ENCODE data around the gene CCDC146. TPM values are rescaled to one million over a fixed set of nuclear protein-coding genes. Genes with fewer than 3 reads are reported as not detected.

The CCDC146 gene
- total RNA-seq, 1 donor from 2014 or later = 3.2 TPM

DNA sequence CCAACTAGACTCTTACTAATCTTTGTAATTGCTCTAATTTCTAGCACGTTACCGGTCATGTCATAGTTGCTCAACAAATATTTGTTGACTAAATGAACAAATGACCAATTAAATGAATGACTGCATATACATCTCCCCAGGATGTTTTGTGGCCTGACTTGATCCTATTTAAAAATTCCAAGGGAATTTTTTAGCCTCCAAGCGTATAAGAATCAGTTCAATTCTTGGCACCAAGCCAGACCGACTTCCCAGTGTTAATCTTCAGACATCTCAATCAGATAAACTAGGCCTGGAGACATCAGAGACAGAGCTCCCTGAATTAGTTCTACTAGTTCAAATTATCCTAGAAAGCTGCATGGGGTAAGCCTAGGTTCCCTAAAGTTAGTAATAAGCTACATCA is 197.7 kb downstream of the CCDC146 start:
- H3K27ac Mint-ChIP-seq (ENCODE audit: unreplicated experiment) = no peak overlapping the region
- TF ChIP-seq, protein P1, sequence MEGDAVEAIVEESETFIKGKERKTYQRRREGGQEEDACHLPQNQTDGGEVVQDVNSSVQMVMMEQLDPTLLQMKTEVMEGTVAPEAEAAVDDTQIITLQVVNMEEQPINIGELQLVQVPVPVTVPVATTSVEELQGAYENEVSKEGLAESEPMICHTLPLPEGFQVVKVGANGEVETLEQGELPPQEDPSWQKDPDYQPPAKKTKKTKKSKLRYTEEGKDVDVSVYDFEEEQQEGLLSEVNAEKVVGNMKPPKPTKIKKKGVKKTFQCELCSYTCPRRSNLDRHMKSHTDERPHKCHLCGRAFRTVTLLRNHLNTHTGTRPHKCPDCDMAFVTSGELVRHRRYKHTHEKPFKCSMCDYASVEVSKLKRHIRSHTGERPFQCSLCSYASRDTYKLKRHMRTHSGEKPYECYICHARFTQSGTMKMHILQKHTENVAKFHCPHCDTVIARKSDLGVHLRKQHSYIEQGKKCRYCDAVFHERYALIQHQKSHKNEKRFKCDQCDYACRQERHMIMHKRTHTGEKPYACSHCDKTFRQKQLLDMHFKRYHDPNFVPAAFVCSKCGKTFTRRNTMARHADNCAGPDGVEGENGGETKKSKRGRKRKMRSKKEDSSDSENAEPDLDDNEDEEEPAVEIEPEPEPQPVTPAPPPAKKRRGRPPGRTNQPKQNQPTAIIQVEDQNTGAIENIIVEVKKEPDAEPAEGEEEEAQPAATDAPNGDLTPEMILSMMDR (conservative IDR thresholded peaks at IDR 0.05) = no peak
- peaks cover 11% of the 10 kb centered on the region for H3K4me1 Mint-ChIP-seq
- H3K4me3 Mint-ChIP-seq = no peak overlapping the region
- peaks cover 2% of the 10 kb centered on the region for H3K36me3 Mint-ChIP-seq (ENCODE audit: low read depth)
- DNase-seq (ENCODE audit: low read depth, low spot score) = no peak
- no peaks in the 10 kb centered on the region for H3K27me3 Mint-ChIP-seq (ENCODE audit: low read depth)
- H3K9me3 Mint-ChIP-seq = peaks cover 2% of the 10 kb centered on the region

DNA sequence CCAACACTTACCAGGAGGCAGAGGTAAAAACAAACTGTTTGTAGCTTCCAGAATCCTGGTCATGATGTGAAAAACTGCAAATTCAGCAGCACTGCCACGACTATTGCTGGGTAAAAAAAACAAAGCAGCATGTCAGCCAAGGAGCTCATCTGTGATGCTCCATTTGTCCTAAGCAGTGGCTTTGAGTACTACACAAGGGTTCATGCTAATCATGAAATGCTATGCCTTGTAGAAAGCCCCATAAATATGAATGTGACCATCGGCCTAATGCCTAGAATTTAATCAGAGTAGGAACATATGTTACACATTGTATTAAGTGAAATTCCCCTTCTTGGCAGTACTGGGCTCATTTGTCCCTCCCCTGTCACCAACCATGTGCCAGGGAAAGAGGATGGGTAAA is 198.3 kb downstream of the CCDC146 start:
- Mint-ChIP-seq H3K9me3 (peaks cover 2% of the 10 kb centered on the region), H3K27me3 (ENCODE audit: low read depth) (no peaks in the 10 kb centered on the region), H3K4me3 (no peak overlapping the region), H3K4me1 (peaks cover 11% of the 10 kb centered on the region), H3K36me3 (ENCODE audit: low read depth) (peaks cover 2% of the 10 kb centered on the region), H3K27ac (ENCODE audit: unreplicated experiment) (peak overlapping the region; percentile 59)
- no peak for DNase-seq (ENCODE audit: low read depth, low spot score)
- TF ChIP-seq, protein P1 (conservative IDR thresholded peaks at IDR 0.05) = no peak

DNA sequence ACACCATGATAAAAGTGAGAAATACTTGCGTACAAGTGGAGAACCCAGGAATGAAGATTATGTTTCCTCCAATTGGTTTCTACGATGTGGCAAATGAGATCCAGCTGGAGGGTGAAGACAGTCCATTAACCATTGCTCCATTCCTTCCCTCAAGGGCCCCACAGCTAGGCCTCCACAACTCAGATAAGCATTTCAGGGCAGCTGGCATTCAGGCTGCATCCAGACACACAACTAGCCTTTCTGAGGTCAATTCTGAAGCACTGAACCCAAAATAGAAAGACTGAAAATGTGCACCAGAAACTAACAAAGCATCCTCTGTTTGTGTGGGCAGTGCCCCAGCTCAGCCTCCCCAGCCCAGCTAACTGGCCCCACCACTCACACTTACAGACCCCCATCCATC is 198.9 kb downstream of the CCDC146 start:
- no peak for DNase-seq (ENCODE audit: low read depth, low spot score)
- peaks cover 2% of the 10 kb centered on the region for H3K36me3 Mint-ChIP-seq (ENCODE audit: low read depth)
- no peaks in the 10 kb centered on the region for H3K27me3 Mint-ChIP-seq (ENCODE audit: low read depth)
- TF ChIP-seq, protein P1 (conservative IDR thresholded peaks at IDR 0.05) = no peak
- no peak overlapping the region for H3K4me3 Mint-ChIP-seq
- peaks cover 11% of the 10 kb centered on the region for H3K4me1 Mint-ChIP-seq
- no peak overlapping the region for H3K27ac Mint-ChIP-seq (ENCODE audit: unreplicated experiment)
- H3K9me3 Mint-ChIP-seq = peaks cover 2% of the 10 kb centered on the region

DNA sequence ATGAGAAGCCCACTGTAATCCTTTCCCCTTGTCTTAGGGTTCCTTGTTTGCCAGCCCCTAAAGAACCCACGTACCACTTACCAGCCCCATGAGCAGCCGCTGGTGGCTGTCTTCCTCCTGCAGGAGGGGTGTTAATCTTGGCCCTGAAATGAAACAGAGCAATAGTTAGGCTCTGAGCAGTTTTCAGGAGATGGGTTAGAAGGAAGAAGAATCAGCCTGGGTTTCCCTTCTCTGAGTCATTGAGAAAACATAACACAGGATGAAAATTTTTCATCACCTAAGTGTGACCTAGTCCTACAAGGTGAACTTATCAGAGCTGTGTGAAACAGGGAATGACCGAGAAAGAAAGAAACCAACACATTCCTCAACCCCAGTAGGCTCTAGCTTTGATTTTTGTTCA is 203.7 kb downstream of the CCDC146 start:
- DNase-seq (ENCODE audit: low read depth, low spot score) = no peak
- no peak overlapping the region for H3K4me3 Mint-ChIP-seq
- no peaks in the 10 kb centered on the region for H3K27me3 Mint-ChIP-seq (ENCODE audit: low read depth)
- no peaks in the 10 kb centered on the region for H3K36me3 Mint-ChIP-seq (ENCODE audit: low read depth)
- no peak overlapping the region for H3K27ac Mint-ChIP-seq (ENCODE audit: unreplicated experiment)
- no peaks in the 10 kb centered on the region for H3K9me3 Mint-ChIP-seq
- peaks cover 6% of the 10 kb centered on the region for H3K4me1 Mint-ChIP-seq
- TF ChIP-seq, protein P1 (conservative IDR thresholded peaks at IDR 0.05) = no peak

DNA sequence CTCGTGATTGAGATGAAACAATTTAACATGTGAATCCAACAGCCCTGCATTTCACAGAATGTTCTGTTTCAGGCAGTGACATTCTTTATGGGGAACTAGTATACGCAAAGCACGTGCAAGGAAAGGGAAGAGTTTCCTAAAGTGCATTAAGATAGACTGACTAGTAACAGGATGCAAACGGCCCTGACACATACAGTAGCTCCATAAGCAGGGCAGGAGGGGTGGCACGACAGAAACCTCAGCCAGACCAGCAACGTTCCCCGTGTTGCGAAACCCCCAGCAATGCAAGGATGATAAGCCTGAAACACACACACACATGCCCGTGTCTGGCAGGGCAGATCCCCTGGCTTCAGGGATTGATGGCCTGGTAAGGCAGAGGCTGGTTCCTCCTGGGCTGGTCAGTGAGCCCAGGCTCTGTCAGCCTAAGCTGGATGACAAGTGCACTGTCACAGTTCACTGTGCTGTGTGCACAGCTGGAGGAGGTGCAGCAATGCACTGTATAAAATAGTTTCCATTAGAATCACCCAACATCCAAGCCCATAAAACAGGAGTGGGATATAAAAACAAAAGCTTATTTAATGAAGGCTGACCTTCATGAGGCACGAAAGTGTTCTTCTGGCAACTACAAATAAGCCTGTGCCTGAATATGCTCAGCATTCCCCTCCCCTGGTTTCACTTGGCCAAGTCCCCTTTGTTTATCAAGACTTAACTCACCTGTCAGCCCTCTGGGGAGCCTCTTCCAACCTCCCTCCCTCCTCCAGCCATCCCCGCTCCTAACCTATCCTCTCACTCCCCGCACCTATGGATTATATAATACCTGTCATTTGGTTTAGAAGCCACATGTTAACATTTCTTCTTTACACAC is 204.9 kb downstream of the CCDC146 start:
- Mint-ChIP-seq H3K9me3 (no peaks in the 10 kb centered on the region), H3K4me3 (no peak overlapping the region), H3K27ac (ENCODE audit: unreplicated experiment) (no peak overlapping the region), H3K27me3 (ENCODE audit: low read depth) (no peaks in the 10 kb centered on the region), H3K4me1 (peaks cover 5% of the 10 kb centered on the region), H3K36me3 (ENCODE audit: low read depth) (no peaks in the 10 kb centered on the region)
- no peak for DNase-seq (ENCODE audit: low read depth, low spot score)
- TF ChIP-seq, protein P1 (conservative IDR thresholded peaks at IDR 0.05) = no peak
